Measurements from ENCODE around the gene ACAD8. TPM values are rescaled to one million over a fixed set of nuclear protein-coding genes. Genes with fewer than 3 reads are reported as not detected.
A peak's percentile ranks its signal among the peaks of the same experiment; 100 is the strongest.

Gene ACAD8
- total RNA-seq, 6 donors from 2014 or later: 27.7 to 64.4 (median 36.9) TPM

GRCh38 chr11:134289167-134289566 lies 35.8 kb downstream of the ACAD8 start:
- H3K4me3 ChIP-seq: no peak overlapping the region
- no peaks in the 10 kb centered on the region for H3K4me1 ChIP-seq
- H3K9me3 ChIP-seq: no peaks in the 10 kb centered on the region
- H3K27ac ChIP-seq: no peak overlapping the region
- H3K27me3 ChIP-seq: no peaks in the 10 kb centered on the region
- DNase-seq: no peak
- 70 to 77% methylated on average over 4 of the region's 4 CpGs for WGBS, 2 donors
- no peak for TF ChIP-seq POLR2AphosphoS5 (IDR thresholded peaks at IDR 0.05)
- no peak for TF ChIP-seq CTCF (IDR thresholded peaks at IDR 0.05)
- TF ChIP-seq POLR2A (IDR thresholded peaks at IDR 0.05): no peak
- ATAC-seq (ENCODE audit: low FRiP score in 2 of 2): no peak
- no peaks in the 10 kb centered on the region for H3K36me3 ChIP-seq

- TF ChIP-seq POLR2AphosphoS5 (IDR thresholded peaks at IDR 0.05): no peak
- no peak for TF ChIP-seq CTCF (IDR thresholded peaks at IDR 0.05)
- TF ChIP-seq POLR2A (IDR thresholded peaks at IDR 0.05): no peak
- no peak for TF ChIP-seq EP300 (IDR thresholded peaks at IDR 0.05)
- no peak overlapping the region for H3K27ac ChIP-seq
- ATAC-seq (ENCODE audit: low FRiP score in 2 of 2): peak; percentile 31 to 69
- no peak overlapping the region for H3K4me3 ChIP-seq
- 54 to 67% methylated on average over 3 to 12 of the region's 12 CpGs for WGBS, 2 donors
- H3K36me3 ChIP-seq: no peaks in the 10 kb centered on the region
- H3K4me1 ChIP-seq: no peaks in the 10 kb centered on the region
- DNase-seq: peak in 1 of 2 donors; percentile 71
- H3K9me3 ChIP-seq: no peaks in the 10 kb centered on the region
- no peaks in the 10 kb centered on the region for H3K27me3 ChIP-seq
Observed at GRCh38 chr11:134289789-134290188, 36.4 kb downstream of the ACAD8 start.

- no peak overlapping the region for H3K27ac ChIP-seq
- H3K4me3 ChIP-seq: no peak overlapping the region
- 83 to 86% methylated on average over 7 of the region's 7 CpGs for WGBS, 2 donors
- H3K27me3 ChIP-seq: no peaks in the 10 kb centered on the region
- H3K36me3 ChIP-seq: no peaks in the 10 kb centered on the region
- no peak for DNase-seq
- TF ChIP-seq CTCF (IDR thresholded peaks at IDR 0.05) (no peak), EP300 (IDR thresholded peaks at IDR 0.05) (no peak), POLR2A (IDR thresholded peaks at IDR 0.05) (no peak), POLR2AphosphoS5 (IDR thresholded peaks at IDR 0.05) (no peak)
- no peaks in the 10 kb centered on the region for H3K9me3 ChIP-seq
- no peak for ATAC-seq (ENCODE audit: low FRiP score in 2 of 2)
- H3K4me1 ChIP-seq: no peaks in the 10 kb centered on the region
Observed at GRCh38 chr11:134290646-134291045, 37.3 kb downstream of the ACAD8 start.

GRCh38 chr11:134291196-134291595 lies 37.8 kb downstream of the ACAD8 start:
- WGBS, 2 donors: 91 to 95% methylated on average over 6 of the region's 6 CpGs
- Histone ChIP-seq H3K36me3 (no peaks in the 10 kb centered on the region), H3K4me1 (no peaks in the 10 kb centered on the region), H3K4me3 (no peak overlapping the region), H3K27ac (no peak overlapping the region), H3K27me3 (no peaks in the 10 kb centered on the region), H3K9me3 (no peaks in the 10 kb centered on the region)
- TF ChIP-seq EP300 (IDR thresholded peaks at IDR 0.05): no peak
- no peak for TF ChIP-seq POLR2AphosphoS5 (IDR thresholded peaks at IDR 0.05)
- TF ChIP-seq POLR2A (IDR thresholded peaks at IDR 0.05): no peak
- TF ChIP-seq CTCF (IDR thresholded peaks at IDR 0.05): no peak
- no peak for ATAC-seq (ENCODE audit: low FRiP score in 2 of 2)
- DNase-seq: no peak

- WGBS, 2 donors: 89 to 95% methylated on average over 13 to 15 of the region's 15 CpGs
- peak in 1 of 2 donors; percentile 66 for DNase-seq
Observed at GRCh38 chr11:134292661-134293060, 39.3 kb downstream of the ACAD8 start.

More at GRCh38 chr11:134292661-134293060, 39.3 kb downstream of the ACAD8 start:
- Histone ChIP-seq H3K4me3 (no peak overlapping the region), H3K9me3 (no peaks in the 10 kb centered on the region), H3K4me1 (no peaks in the 10 kb centered on the region), H3K36me3 (no peaks in the 10 kb centered on the region), H3K27me3 (no peaks in the 10 kb centered on the region), H3K27ac (no peak overlapping the region)
- ATAC-seq (ENCODE audit: low FRiP score in 2 of 2): no peak
- no peak for TF ChIP-seq POLR2A (IDR thresholded peaks at IDR 0.05)
- TF ChIP-seq EP300 (IDR thresholded peaks at IDR 0.05): no peak
- TF ChIP-seq POLR2AphosphoS5 (IDR thresholded peaks at IDR 0.05): no peak
- no peak for TF ChIP-seq CTCF (IDR thresholded peaks at IDR 0.05)

All from upper lobe of left lung (tissue), 6 donors.